NCI-H748 treated with DMSO at 0.1 percent for 48 hours (cell line): ENCODE results near the gene KSR1.

ENCODE experiments used
- DNase-seq: peaks from one replicate; lab custom pipeline; 2025; lab: John Stamatoyannopoulos, UW

KSR1 gene

DNA sequence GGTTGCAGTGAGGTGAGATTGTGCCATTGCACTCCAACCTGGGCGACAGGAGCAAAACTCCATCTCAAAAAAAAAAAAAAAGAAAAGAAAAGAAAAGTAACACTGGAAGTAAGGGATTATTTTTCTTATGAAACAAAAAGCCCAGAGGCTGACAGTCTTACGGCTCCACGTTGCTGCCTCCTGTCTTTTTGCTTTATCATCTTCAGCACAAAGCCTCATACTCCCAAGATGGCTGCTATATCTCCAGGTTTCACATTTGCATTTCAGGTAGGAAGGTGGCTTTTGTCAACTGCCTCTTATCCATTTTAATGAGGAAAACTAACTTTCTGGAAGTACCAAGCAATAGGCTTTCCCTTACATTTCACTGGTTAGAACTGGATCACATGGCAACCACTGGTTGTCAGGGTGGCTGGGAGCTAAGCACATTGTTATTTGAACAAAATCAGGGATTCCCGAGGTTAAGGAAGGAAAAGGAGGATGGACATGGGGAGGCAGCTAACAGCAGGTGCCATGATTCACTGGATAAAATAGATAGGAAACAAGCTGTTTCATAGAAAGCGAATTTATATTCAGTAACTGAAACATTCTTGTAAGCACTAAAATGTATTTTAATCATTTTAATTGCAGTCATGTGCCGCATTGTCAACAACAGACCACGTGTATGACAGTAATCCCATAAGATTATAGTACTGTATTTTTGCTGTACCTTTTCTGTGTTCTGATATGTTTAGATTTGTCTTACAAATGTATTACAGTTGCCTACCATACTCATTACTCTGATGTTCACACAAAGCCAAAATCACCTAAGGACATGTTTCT is 58.6 kb downstream of the KSR1 start:
- no peak for DNase-seq

- DNase-seq = no peak
Measured at GRCh38 chr17:27518048-27518447, 61.8 kb downstream of the KSR1 start.

- DNase-seq = no peak
Measured at GRCh38 chr17:27518545-27519521, 62.6 kb downstream of the KSR1 start.

DNA sequence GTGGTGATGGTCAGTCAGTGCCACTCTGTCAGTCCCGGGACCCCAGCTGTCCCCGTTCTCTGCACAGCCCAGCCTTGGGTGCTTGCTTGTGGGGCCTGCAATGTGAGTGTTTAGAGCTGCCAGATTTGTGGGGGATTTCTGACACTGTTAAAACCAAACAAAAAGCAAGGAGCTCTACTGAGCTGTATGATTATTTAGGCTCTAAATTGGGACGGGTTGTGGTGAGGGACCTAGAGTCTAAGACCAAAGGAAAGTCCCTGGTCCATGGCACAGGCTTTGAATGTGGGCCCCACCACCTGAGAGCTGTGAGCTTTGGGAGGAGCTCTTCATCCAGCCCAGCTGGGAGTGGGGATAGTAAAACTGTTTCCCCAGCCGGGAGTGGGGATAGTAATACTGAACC is 63.3 kb downstream of the KSR1 start:
- DNase-seq = no peak

DNA sequence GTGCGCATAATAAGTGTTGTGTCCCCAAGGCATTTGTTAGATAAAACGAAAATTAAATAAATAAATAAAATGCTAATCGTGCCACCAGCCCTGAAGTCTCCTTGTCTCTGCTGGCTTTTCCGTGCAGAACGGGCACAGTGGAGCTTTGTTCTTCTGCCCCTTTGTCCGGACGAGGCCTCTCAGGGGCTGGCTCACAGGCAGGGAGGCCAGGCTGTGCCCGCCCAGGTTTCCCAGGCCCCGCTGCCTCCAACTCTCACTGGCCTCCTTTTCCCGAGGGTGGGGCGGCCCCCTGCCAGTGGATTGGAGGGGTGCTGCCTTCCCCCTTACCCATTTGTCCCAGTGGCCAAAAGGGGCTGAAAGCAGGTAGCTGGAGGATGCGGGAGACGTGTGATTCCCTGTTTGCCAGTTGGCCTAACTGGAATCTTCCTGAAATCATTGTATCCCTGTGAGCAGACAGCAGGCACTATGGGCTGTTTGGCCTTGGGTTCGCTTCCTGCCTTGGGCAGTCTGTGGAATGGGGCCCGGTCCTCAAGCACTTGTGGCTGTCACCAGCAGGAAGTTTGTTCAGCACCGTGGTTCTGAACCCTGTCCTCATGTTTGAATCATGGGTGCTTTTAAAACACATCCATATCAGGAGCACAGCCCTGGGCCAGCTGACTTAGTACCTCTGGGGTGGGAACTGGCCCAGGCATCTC is 64.4 kb downstream of the KSR1 start:
- DNase-seq = no peak

DNA sequence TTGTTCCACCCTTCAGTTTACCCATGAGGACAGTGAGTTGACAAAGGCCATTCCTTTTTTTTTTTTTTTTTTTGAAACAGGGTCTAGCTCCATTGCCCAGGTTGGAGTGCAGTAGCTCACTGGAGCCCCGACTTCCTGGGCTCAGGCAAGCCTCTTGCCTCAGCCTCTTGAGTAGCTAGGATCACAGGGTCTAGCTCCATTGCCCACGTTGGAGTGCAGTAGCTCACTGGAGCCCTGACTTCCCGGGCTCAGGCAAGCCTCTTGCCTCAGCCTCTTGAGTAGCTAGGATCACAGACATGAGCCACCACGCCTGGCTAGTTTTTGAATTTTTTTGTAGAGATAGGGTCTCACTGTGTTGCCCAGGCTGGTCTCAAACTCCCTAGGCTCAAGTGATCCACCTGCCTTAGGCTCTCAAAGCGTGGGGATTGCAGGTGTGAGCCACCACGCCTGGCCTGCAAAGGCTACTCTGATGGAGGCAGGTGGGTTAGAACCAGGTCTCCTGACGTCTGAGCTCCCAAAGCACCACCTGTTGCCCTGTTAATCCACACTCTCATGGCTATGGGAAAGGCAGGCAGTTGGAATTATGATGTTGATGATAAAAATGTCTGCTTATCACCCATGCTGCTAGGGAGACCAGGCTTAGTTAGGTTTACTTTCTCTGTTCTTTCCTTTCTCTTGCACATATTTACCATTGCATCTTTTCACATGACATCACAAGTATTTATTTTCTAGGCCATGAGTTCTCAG is 65.2 kb downstream of the KSR1 start:
- DNase-seq = no peak

DNA sequence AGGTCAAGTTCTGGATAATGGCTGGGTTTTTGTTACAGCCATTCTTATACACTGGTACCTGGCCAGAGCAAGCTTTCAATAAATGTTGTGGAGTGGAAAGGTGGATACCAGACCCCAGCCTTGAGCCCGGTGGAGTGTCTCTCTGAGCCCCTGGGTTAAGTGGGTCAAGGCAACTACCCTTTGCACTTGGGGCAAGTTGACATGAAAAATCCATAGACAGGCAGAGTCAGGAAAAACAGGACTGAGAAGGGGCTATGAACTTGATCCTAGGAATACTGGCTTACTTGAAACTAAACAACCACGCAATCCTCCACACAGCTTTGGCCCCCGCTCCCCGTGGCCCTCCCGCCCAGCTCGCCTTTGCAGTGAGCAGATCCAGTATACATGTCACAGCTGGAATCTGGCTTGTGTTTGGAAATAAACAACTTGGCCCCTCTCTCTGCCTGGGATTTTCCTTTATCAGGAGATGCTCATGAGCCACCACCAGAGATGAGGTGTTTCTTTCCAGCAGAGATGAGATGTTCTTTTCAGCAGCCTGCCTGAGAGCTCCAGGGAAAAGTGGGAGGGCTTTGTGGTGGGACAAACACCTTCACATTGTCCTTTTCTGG is 65.9 kb downstream of the KSR1 start:
- no peak for DNase-seq

- DNase-seq = no peak
Measured at GRCh38 chr17:27523712-27524111, 67.5 kb downstream of the KSR1 start.

- no peak for DNase-seq
Measured at GRCh38 chr17:27524594-27524993, 68.3 kb downstream of the KSR1 start.

DNA sequence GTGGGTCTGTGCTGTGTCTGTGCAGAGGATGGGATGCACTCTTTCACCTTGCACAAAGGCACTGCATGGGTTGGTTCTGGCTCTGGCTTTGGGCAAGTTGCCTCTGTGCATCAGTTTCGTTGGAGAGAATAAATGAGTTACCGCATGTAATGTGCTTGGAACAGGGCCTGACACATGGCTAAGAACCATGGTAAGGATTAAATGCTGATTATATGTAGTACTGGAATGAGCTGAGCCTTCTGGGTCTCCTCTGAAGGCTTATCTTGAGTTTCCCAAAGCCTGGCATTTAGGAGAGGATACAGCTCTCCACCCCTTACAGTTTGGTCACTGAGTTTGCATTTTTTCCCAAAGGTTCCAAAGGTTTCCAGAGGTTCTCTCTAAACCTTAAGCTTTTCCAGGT is 69.1 kb downstream of the KSR1 start:
- DNase-seq = no peak

GRCh38 chr17:27525836-27526603 is 69.8 kb downstream of the KSR1 start:
- no peak for DNase-seq

DNA sequence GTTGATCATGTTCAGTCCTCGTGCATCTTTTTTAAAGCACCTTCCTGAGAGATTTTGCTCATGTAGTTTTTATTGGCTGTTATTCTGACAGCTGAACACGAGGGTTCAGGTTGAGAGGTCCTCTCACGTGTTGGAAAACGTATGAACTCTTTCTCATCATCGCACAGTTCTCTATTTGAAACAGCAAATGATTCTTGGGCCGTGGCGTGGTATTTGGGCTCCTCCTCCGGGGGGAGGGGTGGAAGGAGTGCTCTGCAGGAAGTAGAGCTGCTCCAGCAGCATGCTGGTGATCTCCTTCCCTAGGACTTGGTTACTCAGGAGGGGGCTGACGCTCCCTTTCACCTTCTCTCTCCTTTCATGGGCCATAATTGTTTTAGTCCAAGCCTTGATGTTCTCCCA is 70.4 kb downstream of the KSR1 start:
- DNase-seq = no peak

DNA sequence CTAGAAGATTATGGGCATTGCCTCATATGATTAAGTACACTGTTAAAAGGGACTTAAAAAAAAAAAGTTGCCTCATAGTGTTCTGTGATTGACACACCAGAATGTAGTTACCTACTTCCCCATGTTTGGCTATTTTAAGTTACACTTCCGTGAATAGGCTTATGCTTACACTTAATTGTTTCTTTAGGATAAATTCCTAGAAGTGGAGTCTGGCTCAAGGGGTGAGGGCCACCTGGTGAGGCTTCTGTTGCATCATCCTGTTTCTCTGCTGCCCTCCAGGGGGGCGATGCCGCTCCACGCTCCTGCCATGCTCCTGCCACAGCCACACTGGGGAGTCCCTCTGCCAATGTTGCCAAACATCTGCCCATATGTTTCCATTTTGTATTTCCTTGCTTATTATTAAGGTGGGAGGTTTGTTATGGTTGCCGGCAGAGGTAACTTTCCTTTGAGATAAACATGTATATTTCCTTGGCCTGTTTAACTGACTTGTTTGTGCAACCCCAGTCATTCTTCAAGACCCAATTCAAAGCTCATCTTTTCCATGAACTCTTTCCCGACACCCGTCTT is 73.1 kb downstream of the KSR1 start:
- DNase-seq = no peak

DNA sequence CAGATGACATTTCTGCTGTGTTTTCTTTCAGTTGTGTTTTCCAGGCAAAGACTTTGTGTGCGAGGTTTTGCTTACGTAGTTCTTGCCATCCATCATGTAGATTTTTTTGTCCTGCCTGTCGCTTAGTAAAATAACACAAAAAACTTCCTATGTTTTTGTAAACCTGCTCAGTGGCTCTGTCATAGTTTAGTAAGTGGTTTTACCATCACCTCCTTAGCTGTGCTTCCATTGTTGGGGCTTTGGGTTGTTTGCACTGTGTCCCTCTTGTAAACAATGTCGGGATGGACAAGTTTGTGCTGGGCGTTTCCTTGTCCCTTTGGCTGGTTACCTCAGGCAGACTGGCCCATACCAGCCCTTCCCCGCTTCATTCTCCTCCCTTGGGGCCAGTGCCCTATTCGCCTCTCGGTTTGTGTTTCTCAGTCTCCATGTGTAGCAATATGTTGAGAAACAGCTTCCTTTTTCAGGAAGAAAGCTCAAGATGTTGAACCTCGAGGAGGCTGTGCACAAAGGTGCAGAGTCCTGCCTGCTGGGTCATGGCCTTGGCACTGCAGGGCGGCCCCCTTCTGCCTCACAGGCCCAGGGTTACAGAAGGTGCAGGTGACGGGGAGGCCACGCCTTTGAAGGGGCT is 74.6 kb downstream of the KSR1 start:
- DNase-seq = no peak

GRCh38 chr17:27531469-27531961 is 75.3 kb downstream of the KSR1 start:
- no peak for DNase-seq

DNA sequence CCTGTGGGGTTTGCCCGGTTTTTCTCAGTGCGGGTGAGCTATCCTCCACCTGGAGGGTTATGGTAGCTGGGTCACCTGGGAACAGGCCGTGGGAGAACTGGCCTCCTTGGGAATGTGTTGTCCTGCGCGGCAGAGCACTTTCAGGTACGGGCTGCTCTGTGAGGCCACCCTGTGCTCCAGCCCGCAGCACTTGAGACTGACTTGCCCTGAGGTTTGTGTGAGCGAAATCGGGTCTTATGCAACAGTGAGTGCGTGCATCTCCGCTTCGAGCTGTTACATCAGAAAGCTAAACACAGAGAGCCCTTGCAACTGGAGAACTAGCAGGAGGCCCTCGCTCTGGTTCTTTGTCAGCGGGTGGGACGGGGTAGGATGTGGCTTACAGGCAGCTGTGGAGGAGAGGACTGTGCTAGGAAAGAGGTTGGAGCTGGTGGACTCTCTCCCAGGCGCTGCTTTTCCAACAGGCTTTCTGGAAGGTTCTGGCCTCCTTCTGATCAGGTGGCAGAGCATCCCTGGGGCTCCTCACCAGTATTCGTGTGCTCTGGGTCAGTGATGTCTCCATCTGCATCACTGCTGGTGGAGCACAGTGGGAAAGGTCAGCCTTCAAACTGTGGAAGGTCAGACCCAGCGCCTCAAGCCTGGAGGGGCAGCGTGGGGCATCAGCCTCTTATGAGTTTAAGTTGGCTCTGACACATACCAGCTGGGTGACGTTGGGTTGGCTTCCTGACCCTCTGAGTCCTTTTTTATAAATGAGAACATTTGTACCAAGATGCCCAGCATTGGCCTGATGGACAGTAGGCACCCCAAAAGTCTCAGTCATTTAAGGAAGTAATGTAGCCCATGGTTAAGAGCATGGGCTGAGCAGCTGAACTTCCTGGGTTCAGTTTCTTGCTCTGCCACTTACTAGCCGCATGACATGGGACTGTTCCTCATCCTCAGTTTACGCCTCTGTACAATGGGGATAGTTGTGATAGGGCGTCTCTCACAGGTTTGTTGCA is 76.3 kb downstream of the KSR1 start:
- DNase-seq = no peak

DNA sequence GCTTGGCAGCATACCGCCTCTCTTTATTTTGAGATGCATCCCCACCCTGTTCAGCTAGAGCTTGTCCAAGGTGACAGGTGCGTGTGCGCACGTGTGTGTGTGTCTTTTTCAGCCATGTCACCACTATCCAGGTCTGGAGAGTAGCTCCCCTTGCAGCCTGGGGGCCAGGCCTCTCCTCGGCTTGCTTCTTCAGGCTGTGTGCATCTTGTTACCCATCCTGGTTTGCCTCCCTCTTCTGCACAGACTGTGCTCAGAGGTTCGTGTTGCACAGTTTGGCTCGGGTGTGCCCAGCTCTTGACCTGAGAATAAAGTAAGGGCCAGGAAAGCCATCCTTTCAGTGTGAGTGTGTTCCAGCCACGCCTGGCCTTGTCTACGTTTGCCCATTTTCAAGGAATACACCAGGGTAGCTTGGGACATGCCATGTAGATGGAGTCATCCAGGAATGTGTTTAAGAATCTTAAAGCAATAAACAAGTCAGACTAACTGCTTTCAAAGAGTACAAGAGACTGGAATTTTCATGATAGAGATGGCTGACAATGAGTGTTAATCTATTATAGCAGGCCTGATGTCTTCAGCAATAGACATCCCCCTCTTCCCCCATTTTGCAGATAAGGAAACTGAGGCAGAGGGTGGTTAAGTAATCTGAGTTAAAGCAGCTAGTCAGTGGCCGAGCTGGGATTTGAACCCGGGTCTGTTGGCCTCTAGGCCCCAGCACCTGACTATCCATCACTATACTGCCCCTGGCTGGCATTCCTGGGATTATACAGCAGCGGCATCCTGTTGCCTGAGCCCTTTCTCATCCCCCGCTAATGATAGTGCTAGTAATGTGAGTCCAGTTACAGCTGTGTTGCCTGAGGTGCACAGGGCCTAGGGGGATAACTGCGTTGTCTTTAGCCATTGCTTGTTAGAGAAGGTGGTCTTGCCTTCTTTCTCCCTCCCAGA is 77.9 kb downstream of the KSR1 start:
- DNase-seq = no peak
